Tibial nerve (tissue), 4 donors: Measurements from ENCODE around the gene TMEM232. TPM values are rescaled to one million over a fixed set of nuclear protein-coding genes. Genes with fewer than 3 reads are reported as not detected.

Experiments
- DNase-seq, 2 donors: peaks; one replicate each; pipeline ENCODE4 v3.0.0-alpha.2; 2019; ENCODE audit warnings: low spot score in 2 of 2
- H3K27ac ChIP-seq, 4 donors: fragments of 200-600 bp; sonication (generic) in 3 of 4; one replicate each; pipeline ENCODE4 v1.5.1; 2017 to 2019; ENCODE audit warnings: mild to moderate bottlenecking in 1 of 4
- H3K27me3 ChIP-seq, 2 donors: fragments of 200-600 bp; sonication (generic) in 1 of 2; one replicate each; pipeline versions ENCODE4 v1.5.1 to v1.6.0; 2017 to 2019
- H3K36me3 ChIP-seq, 3 donors: fragments of 200-600 bp; sonication (generic); one replicate each; pipeline ENCODE4 v1.5.1; 2018 to 2019
- H3K4me1 ChIP-seq, 4 donors: fragments of 200-600 bp; sonication (generic) in 3 of 4; one replicate each; pipeline ENCODE4 v1.5.1; 2017 to 2019
- H3K4me3 ChIP-seq, 4 donors: fragments of 200-600 bp; sonication (generic) in 3 of 4; one replicate each; pipeline ENCODE4 v1.5.1; 2017 to 2019; ENCODE audit warnings: mild to moderate bottlenecking in 1 of 4, moderate library complexity in 1 of 4
- H3K9me3 ChIP-seq, 4 donors: fragments of 200-600 bp; sonication (generic) in 3 of 4; one replicate each; pipeline ENCODE4 v1.5.1; 2017 to 2019
- CTCF ChIP-seq, 5 experiments: fragments of 200-600 bp in 3 of 5; fragments of 450-650 bp in 2 of 5; sonication (generic) in 3 of 5; IDR thresholded peaks; one replicate each; pipeline ENCODE4 v1.5.1; 2016 to 2019; ENCODE audit warnings: antibody characterized with exemption in 5 of 5, mild to moderate bottlenecking in 3 of 5, moderate library complexity in 2 of 5
- EP300 ChIP-seq, 2 donors: sonication (generic); formaldehyde crosslinking; IDR thresholded peaks; one replicate each; pipeline ENCODE4 v1.6.1; 2017; ENCODE audit warnings: antibody characterized with exemption in 2 of 2, mild to moderate bottlenecking in 1 of 2
- POLR2A ChIP-seq, 2 donors: fragments of 450-650 bp; IDR thresholded peaks; one replicate each; pipeline ENCODE4 v1.6.1; 2017; ENCODE audit warnings: antibody characterized with exemption in 2 of 2, mild to moderate bottlenecking in 2 of 2, moderate library complexity in 2 of 2
- WGBS, 2 donors: methylation state at CpG; one replicate each; pipeline ENCODE4 v1.1.5; 2018; 5-methylcytosine and 5-hydroxymethylcytosine counted together
- total RNA-seq, 4 donors: library from RNA; depleted of rRNA; stranded (reverse); fragments of >200 nt; gene quantifications; one replicate each; pipeline ENCODE4 v1.1.0, GENCODE V29; 2016

The TMEM232 gene
- total RNA-seq, 4 donors from 2014 or later: 1.7 to 14.4 (median 4.1) TPM

- Histone ChIP-seq H3K9me3 (no peaks in the 10 kb centered on the region), H3K36me3 (no peaks in the 10 kb centered on the region), H3K27me3 (no peaks in the 10 kb centered on the region), H3K4me3 (no peak overlapping the region), H3K4me1 (no peaks in the 10 kb centered on the region), H3K27ac (no peak overlapping the region)
- WGBS, 2 donors: 80 to 90% methylated on average over 4 of the region's 4 CpGs
- DNase-seq: no peak
- TF ChIP-seq EP300 (IDR thresholded peaks at IDR 0.05) (no peak), POLR2A (IDR thresholded peaks at IDR 0.05) (no peak), CTCF (IDR thresholded peaks at IDR 0.05) (no peak)
These were observed 214.2 kb downstream of the TMEM232 start for GRCh38 chr5:110512266-110512665.

- DNase-seq: no peak
- Histone ChIP-seq H3K27ac (no peak overlapping the region), H3K36me3 (no peaks in the 10 kb centered on the region), H3K4me1 (no peaks in the 10 kb centered on the region), H3K9me3 (no peaks in the 10 kb centered on the region), H3K27me3 (no peaks in the 10 kb centered on the region), H3K4me3 (no peak overlapping the region)
- TF ChIP-seq CTCF (IDR thresholded peaks at IDR 0.05) (no peak), EP300 (IDR thresholded peaks at IDR 0.05) (no peak), POLR2A (IDR thresholded peaks at IDR 0.05) (no peak)
These were observed 216.3 kb downstream of the TMEM232 start for GRCh38 chr5:110510146-110510545.

GRCh38 chr5:110507972-110508371 lies 218.5 kb downstream of the TMEM232 start:
- TF ChIP-seq EP300 (IDR thresholded peaks at IDR 0.05) (no peak), POLR2A (IDR thresholded peaks at IDR 0.05) (no peak), CTCF (IDR thresholded peaks at IDR 0.05) (no peak)
- Histone ChIP-seq H3K4me1 (no peaks in the 10 kb centered on the region), H3K36me3 (no peaks in the 10 kb centered on the region), H3K27ac (no peak overlapping the region), H3K9me3 (no peaks in the 10 kb centered on the region), H3K27me3 (no peaks in the 10 kb centered on the region), H3K4me3 (no peak overlapping the region)
- WGBS, 2 donors: 72 to 74% methylated on average over 2 of the region's 2 CpGs
- DNase-seq: no peak

- Histone ChIP-seq H3K4me3 (no peak overlapping the region), H3K36me3 (no peaks in the 10 kb centered on the region), H3K27ac (no peak overlapping the region), H3K27me3 (no peaks in the 10 kb centered on the region), H3K9me3 (no peaks in the 10 kb centered on the region), H3K4me1 (no peaks in the 10 kb centered on the region)
- TF ChIP-seq EP300 (IDR thresholded peaks at IDR 0.05): no peak
- TF ChIP-seq POLR2A (IDR thresholded peaks at IDR 0.05): no peak
- TF ChIP-seq CTCF (IDR thresholded peaks at IDR 0.05): no peak
- DNase-seq: no peak
These were observed 220.1 kb downstream of the TMEM232 start for GRCh38 chr5:110506378-110506777.

- peaks cover 0 to 2% (median 0%) of the 10 kb centered on the region in 4 donors for H3K9me3 ChIP-seq
- DNase-seq: no peak
- TF ChIP-seq POLR2A (IDR thresholded peaks at IDR 0.05): no peak
- TF ChIP-seq CTCF (IDR thresholded peaks at IDR 0.05): no peak
- no peak for TF ChIP-seq EP300 (IDR thresholded peaks at IDR 0.05)
- H3K27ac ChIP-seq: no peak overlapping the region
- no peaks in the 10 kb centered on the region for H3K27me3 ChIP-seq
- no peak overlapping the region for H3K4me3 ChIP-seq
- WGBS, 2 donors: 73 to 74% methylated on average over 4 of the region's 4 CpGs
- H3K36me3 ChIP-seq: no peaks in the 10 kb centered on the region
- H3K4me1 ChIP-seq: no peaks in the 10 kb centered on the region
These were observed 230.2 kb downstream of the TMEM232 start for GRCh38 chr5:110496276-110496675.
